GM23338 (cell line): ENCODE results near the gene L3MBTL4. TPM values are rescaled to one million over a fixed set of nuclear protein-coding genes. Genes with fewer than 3 reads are reported as not detected.

ENCODE experiments used
- ATAC-seq: fragments of 200-7000 bp; cut with Tn5 transposase; 3 replicates; pipeline ENCODE4 v1.9.1; 2020
- DNase-seq: peaks from one replicate; pipeline ENCODE4 v3.0.0-alpha.2; 2015; ENCODE audit warnings: low spot score
- H2AFZ ChIP-seq: fragments of 200-600 bp; sonication (generic); 2 replicates; pipeline ENCODE4 v1.8.0; 2016; ENCODE audit warnings: antibody characterized with exemption, mild to moderate bottlenecking, moderate library complexity
- H3F3A ChIP-seq: fragments of 200-600 bp; sonication (generic); replicated peaks from 2 replicates; pipeline ENCODE4 v1.8.0; 2017; ENCODE audit warnings: antibody characterized with exemption, mixed run types, low read depth
- H3K27ac ChIP-seq: fragments of 200-600 bp; sonication (generic); 2 replicates; pipeline ENCODE4 v1.6.1; 2016; ENCODE audit warnings: low read depth
- H3K27me3 ChIP-seq: fragments of 200-600 bp; sonication (generic); 2 replicates; pipeline ENCODE4 v1.8.0; 2016; ENCODE audit warnings: mild to moderate bottlenecking, mixed run types, moderate library complexity; ENCODE audit not compliant: insufficient read depth
- H3K36me3 ChIP-seq: fragments of 200-600 bp; sonication (generic); 2 replicates; pipeline ENCODE4 v1.8.0; 2016; ENCODE audit warnings: mild to moderate bottlenecking; ENCODE audit not compliant: insufficient read depth
- H3K4me1 ChIP-seq: fragments of 200-600 bp; sonication (generic); 2 replicates; pipeline ENCODE4 v1.8.0; 2016; ENCODE audit warnings: mild to moderate bottlenecking, moderate library complexity; ENCODE audit not compliant: insufficient read depth
- H3K4me2 ChIP-seq: fragments of 200-600 bp; sonication (generic); 2 replicates; pipeline ENCODE4 v1.7.1; 2017; ENCODE audit warnings: mixed run types
- H3K4me3 ChIP-seq: fragments of 200-600 bp; sonication (generic); 2 replicates; pipeline ENCODE4 v1.6.1; 2016; ENCODE audit warnings: mixed run types
- H3K79me2 ChIP-seq: fragments of 200-600 bp; sonication (generic); replicated peaks from 2 replicates; pipeline ENCODE4 v1.8.0; 2017; ENCODE audit warnings: mild to moderate bottlenecking; ENCODE audit not compliant: insufficient read depth
- H3K9me2 ChIP-seq: fragments of 200-600 bp; sonication (generic); 2 replicates; pipeline ENCODE4 v1.8.0; 2017; ENCODE audit not compliant: insufficient read depth
- H4K20me1 ChIP-seq: fragments of 200-600 bp; sonication (generic); replicated peaks from 2 replicates; pipeline ENCODE4 v1.8.0; 2017; ENCODE audit warnings: mild to moderate bottlenecking; ENCODE audit not compliant: insufficient read depth
- H3K27ac Mint-ChIP-seq: 2 replicates; pipeline ENCODE4 v1.8.0; 2020; ENCODE audit warnings: inconsistent platforms, mild to moderate bottlenecking, moderate library complexity, mixed read lengths
- H3K27me3 Mint-ChIP-seq: 3 replicates; pipeline ENCODE4 v1.8.0; 2022; ENCODE audit warnings: low read depth, mild to moderate bottlenecking, moderate library complexity, mixed read lengths, inconsistent platforms; ENCODE audit not compliant: insufficient read depth, poor library complexity
- H3K36me3 Mint-ChIP-seq: 3 replicates; pipeline ENCODE4 v1.8.0; 2021; ENCODE audit warnings: low read depth, mild to moderate bottlenecking, inconsistent platforms, moderate library complexity, mixed read lengths
- H3K4me1 Mint-ChIP-seq: 3 replicates; pipeline ENCODE4 v1.8.0; 2020; ENCODE audit warnings: mild to moderate bottlenecking, inconsistent platforms, mixed read lengths
- H3K4me3 Mint-ChIP-seq: 3 replicates; pipeline ENCODE4 v1.8.0; 2021; ENCODE audit warnings: moderate library complexity, mild to moderate bottlenecking, inconsistent platforms, mixed read lengths
- H3K9me3 Mint-ChIP-seq: 3 replicates; pipeline ENCODE4 v1.8.0; 2020; ENCODE audit warnings: moderate library complexity, mild to moderate bottlenecking, inconsistent platforms, mixed read lengths
- CREB1 ChIP-seq: fragments of 250-450 bp; sonication (Bioruptor Pico); IDR thresholded peaks from 2 replicates; pipeline ENCODE4 v1.5.0; 2020; ENCODE audit warnings: low read depth, mild to moderate bottlenecking, moderate library complexity
- ETS1 ChIP-seq: IDR thresholded peaks from 2 replicates; pipeline ENCODE4 v1.6.1; 2016; ENCODE audit warnings: antibody characterized with exemption
- EZH2 ChIP-seq: fragments of 200-600 bp; sonication (generic); IDR thresholded peaks from one replicate; pipeline ENCODE4 v1.8.0; 2017; ENCODE audit warnings: antibody characterized with exemption, mild to moderate bottlenecking, low read depth; ENCODE audit not compliant: unreplicated experiment
- EZH2phosphoT487 ChIP-seq: fragments of 200-600 bp; sonication (generic); IDR thresholded peaks from one replicate; pipeline ENCODE4 v1.8.1; 2018; ENCODE audit warnings: antibody characterized with exemption; ENCODE audit not compliant: unreplicated experiment
- JUNB ChIP-seq: IDR thresholded peaks from one replicate; pipeline ENCODE4 v1.6.1; 2016; ENCODE audit warnings: antibody characterized with exemption; ENCODE audit not compliant: unreplicated experiment
- NANOG ChIP-seq: IDR thresholded peaks from 2 replicates; pipeline ENCODE4 v1.6.1; 2016; ENCODE audit warnings: antibody characterized with exemption, borderline replicate concordance
- POLR2AphosphoS5 ChIP-seq: IDR thresholded peaks from 2 replicates; pipeline ENCODE4 v1.6.1; 2016; ENCODE audit warnings: antibody characterized with exemption, low read depth
- REST ChIP-seq: IDR thresholded peaks from one replicate; pipeline ENCODE4 v1.6.1; 2018; ENCODE audit warnings: antibody characterized with exemption; ENCODE audit not compliant: unreplicated experiment
- ZNF114 ChIP-seq: fragments of 250-450 bp; sonication (Bioruptor Pico); IDR thresholded peaks from 2 replicates; pipeline ENCODE4 v1.5.0; 2020; ENCODE audit warnings: mild to moderate bottlenecking, moderate library complexity
- ZNF331 ChIP-seq: fragments of 250-450 bp; sonication (Bioruptor Pico); IDR thresholded peaks from 2 replicates; pipeline ENCODE4 v1.5.0; 2020; ENCODE audit warnings: low read depth, mild to moderate bottlenecking, moderate library complexity
- ZNF462 ChIP-seq: fragments of 250-450 bp; sonication (Bioruptor Pico); IDR thresholded peaks from 2 replicates; pipeline ENCODE4 v1.5.0; 2020; ENCODE audit warnings: mild to moderate bottlenecking, moderate library complexity
- polyA plus RNA-seq: library from polyadenylated mRNA; unstranded; fragments of >200 nt; fragmentation: Nextera tagmentation; extraction: Ambion mirVana; gene quantifications from 2 replicates; pipeline ENCODE4 v1.2.1, GENCODE V29; 2016
- total RNA-seq: library from RNA; depleted of rRNA; stranded (reverse); fragments of >200 nt; shearing (Covaris generic); gene quantifications from 2 replicates; pipeline ENCODE4 v1.2.3, GENCODE V29; 2014

Gene L3MBTL4
- total and polyA plus RNA-seq, 2 experiments from 2014 or later, result 0.48 to 2.8 TPM

GRCh38 chr18:6271585-6271984 lies 143.1 kb downstream of the L3MBTL4 start (continued):
- TF ChIP-seq REST, result no peak
- TF ChIP-seq ZNF331 (CRISPR knock-in tag), result no peak
- TF ChIP-seq POLR2AphosphoS5, result no peak
- no peak for TF ChIP-seq EZH2
- TF ChIP-seq CREB1, result no peak
- no peak for TF ChIP-seq JUNB
- no peak for TF ChIP-seq NANOG

- H3K9me2 ChIP-seq, result no peaks in the 10 kb centered on the region
- no peak overlapping the region for H3K27ac ChIP-seq
- H3K4me2 ChIP-seq, result no peak overlapping the region
- Mint-ChIP-seq H3K4me3 (no peak overlapping the region), H3K4me1 (peaks cover 14% of the 10 kb centered on the region), H3K9me3 (no peaks in the 10 kb centered on the region; the same call in 2 of the 3 replicates), H3K27me3 (peaks cover 3% of the 10 kb centered on the region), H3K27ac (no peak overlapping the region), H3K36me3 (no peaks in the 10 kb centered on the region)
- no peaks in the 10 kb centered on the region for H3K4me1 ChIP-seq
- H2AFZ ChIP-seq, result no peak overlapping the region
- H3F3A ChIP-seq, result no peaks in the 10 kb centered on the region
- no peak overlapping the region for H3K4me3 ChIP-seq
- ATAC-seq, result no peak
- no peaks in the 10 kb centered on the region for H4K20me1 ChIP-seq
- H3K79me2 ChIP-seq, result no peaks in the 10 kb centered on the region
- H3K36me3 ChIP-seq, result no peaks in the 10 kb centered on the region
- H3K27me3 ChIP-seq, result no peaks in the 10 kb centered on the region
- DNase-seq, result no peak
- TF ChIP-seq ZNF462 (no peak), EZH2 (no peak), ZNF114 (CRISPR knock-in tag) (no peak), CREB1 (no peak), POLR2AphosphoS5 (no peak), REST (no peak), EZH2phosphoT487 (no peak), ETS1 (no peak)
Measured at GRCh38 chr18:6270771-6271216, 143.9 kb downstream of the L3MBTL4 start.
